Peyer's patch (tissue), 4 donors: Measurements from ENCODE around the gene KCNQ1. TPM values are rescaled to one million over a fixed set of nuclear protein-coding genes. Genes with fewer than 3 reads are reported as not detected.
A peak's percentile ranks its signal among the peaks of the same experiment; 100 is the strongest.

Experiments used
- DNase-seq, 3 donors: peaks; one replicate each; pipeline ENCODE4 v3.0.0-alpha.2; 2017 to 2019
- H3K27ac ChIP-seq, 4 donors: fragments of 200-600 bp; sonication (generic); one replicate each; pipeline ENCODE4 v1.5.1; 2016 to 2019
- H3K27me3 ChIP-seq, 2 donors: fragments of 200-600 bp; sonication (generic); one replicate each; pipeline ENCODE4 v1.5.1; 2019
- H3K36me3 ChIP-seq, 3 donors: fragments of 200-600 bp; sonication (generic); one replicate each; pipeline ENCODE4 v1.5.1; 2016 to 2019
- H3K4me1 ChIP-seq, 4 donors: fragments of 200-600 bp; sonication (generic); one replicate each; pipeline ENCODE4 v1.5.1; 2016 to 2019
- H3K4me3 ChIP-seq, 4 donors: fragments of 200-600 bp; sonication (generic); 1 replicate in 3 of 4; 2 replicates in 1 of 4; pipeline ENCODE4 v1.5.1; 2016 to 2019; ENCODE audit warnings: mild to moderate bottlenecking in 1 of 4
- H3K9me3 ChIP-seq, 4 donors: fragments of 200-600 bp; sonication (generic); one replicate each; pipeline ENCODE4 v1.5.1; 2016 to 2019; ENCODE audit warnings: mild to moderate bottlenecking in 1 of 4
- POLR2A ChIP-seq, 2 donors: fragments of 450-650 bp; IDR thresholded peaks; one replicate each; pipeline ENCODE4 v1.5.1; 2017; ENCODE audit warnings: antibody characterized with exemption in 2 of 2, mild to moderate bottlenecking in 2 of 2, moderate library complexity in 2 of 2
- total RNA-seq, 4 donors: library from RNA; depleted of rRNA; stranded (reverse); fragments of >200 nt; gene quantifications; one replicate each; pipeline ENCODE4 v1.1.0, GENCODE V29; 2016
- TF ChIP-seq, protein P1 (sequence below), 6 experiments: fragments of 450-650 bp in 4 of 6; fragments of 200-600 bp in 2 of 6; sonication (generic) in 1 of 6; IDR thresholded peaks; one replicate each; pipeline ENCODE4 v1.5.1; 2017 to 2019; ENCODE audit warnings: antibody characterized with exemption in 6 of 6, mild to moderate bottlenecking in 3 of 6, moderate library complexity in 1 of 6

Gene KCNQ1
- total RNA-seq, 4 donors from 2014 or later = 50.6 to 66.4 (median 54.2) TPM

DNA sequence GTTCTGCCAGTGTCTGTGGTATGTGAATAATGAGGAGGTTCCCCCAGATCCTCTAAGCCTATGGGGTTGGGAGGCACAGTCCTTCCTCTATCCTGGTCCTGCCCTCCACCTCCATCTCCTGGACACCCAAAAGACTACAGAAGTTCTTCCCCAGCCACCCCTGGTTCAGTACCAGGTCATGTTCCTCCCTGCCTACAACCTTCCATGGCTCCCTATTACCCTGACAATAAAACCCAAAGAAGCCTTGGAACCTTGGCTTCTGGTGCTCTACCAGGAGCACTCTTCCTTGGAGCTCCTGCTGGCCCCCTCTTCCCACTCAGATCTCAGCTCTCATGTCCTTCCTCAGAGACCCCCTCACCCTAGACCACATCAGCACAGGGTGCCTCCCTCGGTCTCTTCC lies 13.4 kb upstream of the KCNQ1 start:
- H3K9me3 ChIP-seq = no peaks in the 10 kb centered on the region
- no peak overlapping the region for H3K27ac ChIP-seq
- TF ChIP-seq, protein P1, sequence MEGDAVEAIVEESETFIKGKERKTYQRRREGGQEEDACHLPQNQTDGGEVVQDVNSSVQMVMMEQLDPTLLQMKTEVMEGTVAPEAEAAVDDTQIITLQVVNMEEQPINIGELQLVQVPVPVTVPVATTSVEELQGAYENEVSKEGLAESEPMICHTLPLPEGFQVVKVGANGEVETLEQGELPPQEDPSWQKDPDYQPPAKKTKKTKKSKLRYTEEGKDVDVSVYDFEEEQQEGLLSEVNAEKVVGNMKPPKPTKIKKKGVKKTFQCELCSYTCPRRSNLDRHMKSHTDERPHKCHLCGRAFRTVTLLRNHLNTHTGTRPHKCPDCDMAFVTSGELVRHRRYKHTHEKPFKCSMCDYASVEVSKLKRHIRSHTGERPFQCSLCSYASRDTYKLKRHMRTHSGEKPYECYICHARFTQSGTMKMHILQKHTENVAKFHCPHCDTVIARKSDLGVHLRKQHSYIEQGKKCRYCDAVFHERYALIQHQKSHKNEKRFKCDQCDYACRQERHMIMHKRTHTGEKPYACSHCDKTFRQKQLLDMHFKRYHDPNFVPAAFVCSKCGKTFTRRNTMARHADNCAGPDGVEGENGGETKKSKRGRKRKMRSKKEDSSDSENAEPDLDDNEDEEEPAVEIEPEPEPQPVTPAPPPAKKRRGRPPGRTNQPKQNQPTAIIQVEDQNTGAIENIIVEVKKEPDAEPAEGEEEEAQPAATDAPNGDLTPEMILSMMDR (IDR thresholded peaks at IDR 0.05) = no peak
- no peak for TF ChIP-seq POLR2A (IDR thresholded peaks at IDR 0.05)
- no peaks in the 10 kb centered on the region for H3K27me3 ChIP-seq
- no peak for DNase-seq
- no peak overlapping the region for H3K4me3 ChIP-seq
- no peaks in the 10 kb centered on the region for H3K36me3 ChIP-seq
- H3K4me1 ChIP-seq = peaks cover 0 to 10% (median 0%) of the 10 kb centered on the region in 4 donors

DNA sequence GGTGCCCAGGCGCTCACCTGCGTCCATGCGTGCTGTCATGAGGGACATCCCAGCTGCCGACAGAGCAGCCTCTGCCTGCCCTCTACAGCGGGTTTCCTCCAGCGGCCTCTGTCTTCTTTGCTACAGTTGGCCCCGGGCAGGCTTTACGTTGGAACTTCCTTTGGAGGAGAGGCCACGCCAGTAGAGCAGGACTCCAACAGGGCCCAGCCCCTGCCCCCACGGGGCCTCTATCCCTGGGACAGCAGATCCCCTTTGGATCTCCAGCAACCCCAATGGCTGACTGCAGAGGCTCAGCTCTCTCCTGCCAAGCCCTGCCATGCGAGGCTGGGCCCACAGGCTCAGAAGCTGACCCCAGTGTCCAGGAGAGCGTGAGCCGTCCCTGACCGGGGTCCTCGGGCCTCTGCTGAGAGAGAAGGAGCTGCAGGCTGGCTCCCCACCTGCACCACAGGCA lies 12.6 kb upstream of the KCNQ1 start:
- no peak overlapping the region for H3K27ac ChIP-seq
- H3K9me3 ChIP-seq = no peaks in the 10 kb centered on the region
- H3K36me3 ChIP-seq = no peaks in the 10 kb centered on the region
- TF ChIP-seq POLR2A (IDR thresholded peaks at IDR 0.05) = no peak
- TF ChIP-seq, protein P1 (IDR thresholded peaks at IDR 0.05) = no peak
- no peaks in the 10 kb centered on the region for H3K27me3 ChIP-seq
- DNase-seq = peak in 1 of 3 donors; percentile 34
- H3K4me3 ChIP-seq = no peak overlapping the region
- H3K4me1 ChIP-seq = peaks cover 0 to 2% (median 0%) of the 10 kb centered on the region in 4 donors

DNA sequence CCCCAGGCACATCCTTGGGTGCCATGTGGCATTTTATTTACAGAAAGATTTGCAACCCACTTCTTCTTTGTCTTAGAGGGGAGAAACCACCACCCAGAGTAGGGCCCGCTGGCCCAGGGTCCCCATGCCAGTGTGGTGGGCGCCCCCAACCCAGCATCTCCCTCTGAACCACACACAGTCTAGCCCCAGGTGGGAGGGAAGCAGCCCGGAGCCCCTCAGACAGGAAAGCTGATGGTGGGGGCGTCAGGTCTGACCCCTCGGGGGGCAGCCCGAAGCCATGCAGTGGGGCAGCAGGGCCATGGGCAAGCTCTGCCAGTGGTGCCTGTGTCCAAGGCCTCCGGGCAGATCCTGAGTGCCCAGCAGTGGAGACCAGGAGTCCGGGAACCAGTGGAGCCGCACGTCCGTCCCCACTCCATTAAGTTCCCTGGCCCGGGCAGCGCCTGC lies 12.2 kb upstream of the KCNQ1 start:
- no peaks in the 10 kb centered on the region for H3K27me3 ChIP-seq

DNA sequence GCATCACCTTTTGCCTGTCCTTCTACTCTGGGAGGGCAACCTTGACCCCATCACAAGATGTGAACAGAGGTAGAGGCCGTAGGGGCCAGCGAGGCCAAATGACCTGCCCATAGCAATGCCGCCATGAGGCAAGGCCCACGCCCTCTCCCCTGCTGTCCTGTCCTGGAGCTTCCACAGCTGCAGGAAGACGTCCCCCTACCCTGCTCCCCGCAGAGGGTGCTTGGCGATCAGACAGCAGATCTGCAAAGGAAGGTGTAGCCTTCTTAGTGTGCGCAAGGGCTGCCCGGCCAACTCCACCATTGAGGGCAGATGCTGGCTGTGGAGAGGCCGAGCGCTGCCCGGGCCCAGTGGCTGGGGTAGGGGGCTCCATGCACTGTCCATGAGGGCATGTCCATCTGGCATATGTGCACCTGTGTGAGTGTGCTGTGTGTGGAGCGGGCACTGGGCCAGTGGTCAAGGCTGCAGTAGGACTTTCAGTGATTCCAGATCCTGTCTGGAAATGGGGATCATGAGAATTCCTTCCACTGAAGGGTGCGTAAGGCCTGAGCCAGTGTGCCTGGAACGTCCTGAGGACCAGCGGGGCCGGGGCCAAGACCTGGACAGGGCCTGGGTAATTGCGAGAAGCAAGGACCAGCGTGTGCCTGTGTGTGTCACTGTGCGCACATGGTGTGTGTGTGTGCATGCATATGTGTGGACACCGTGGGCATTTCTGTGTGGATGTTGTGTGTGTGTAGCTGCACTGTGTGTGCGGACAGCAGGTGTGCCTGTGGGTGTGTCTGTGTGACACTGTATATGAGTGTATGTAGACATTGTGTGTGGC lies 11.5 kb upstream of the KCNQ1 start:
- Histone ChIP-seq H3K4me3 (no peak overlapping the region), H3K9me3 (no peaks in the 10 kb centered on the region), H3K4me1 (no peaks in the 10 kb centered on the region), H3K36me3 (no peaks in the 10 kb centered on the region), H3K27me3 (no peaks in the 10 kb centered on the region), H3K27ac (no peak overlapping the region)
- TF ChIP-seq, protein P1 (IDR thresholded peaks at IDR 0.05) = no peak
- no peak for TF ChIP-seq POLR2A (IDR thresholded peaks at IDR 0.05)
- peak in 1 of 3 donors; percentile 34 for DNase-seq

More for the DNA sequence above, 12.2 kb upstream of the KCNQ1 start:
- Histone ChIP-seq H3K4me3 (no peak overlapping the region), H3K4me1 (no peaks in the 10 kb centered on the region), H3K36me3 (no peaks in the 10 kb centered on the region), H3K27ac (no peak overlapping the region), H3K9me3 (no peaks in the 10 kb centered on the region)
- TF ChIP-seq POLR2A (IDR thresholded peaks at IDR 0.05) = no peak
- TF ChIP-seq, protein P1 (IDR thresholded peaks at IDR 0.05) = no peak
- DNase-seq = peak in 1 of 3 donors; percentile 41

DNA sequence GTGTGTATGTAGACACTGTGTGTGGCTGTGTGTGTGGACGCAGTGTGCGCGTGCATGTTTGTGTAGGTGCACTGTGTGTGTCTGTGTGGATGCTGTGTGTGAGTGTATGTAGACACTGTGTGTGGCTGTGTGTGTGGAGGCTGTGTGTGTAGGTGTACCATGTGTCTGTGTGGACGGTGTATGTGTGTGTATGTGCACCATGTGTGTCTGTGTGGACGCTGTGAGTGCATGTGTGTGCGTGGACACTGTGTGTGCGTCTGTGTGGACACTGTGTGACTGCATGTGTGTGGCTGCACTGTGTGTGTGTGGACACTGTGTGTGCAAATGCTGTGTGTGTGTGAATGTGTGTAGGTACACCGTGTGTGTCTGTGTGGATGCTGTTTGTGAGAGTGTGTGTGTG lies 10.8 kb upstream of the KCNQ1 start:
- Histone ChIP-seq H3K27me3 (no peaks in the 10 kb centered on the region), H3K36me3 (no peaks in the 10 kb centered on the region), H3K9me3 (no peaks in the 10 kb centered on the region), H3K4me1 (no peaks in the 10 kb centered on the region), H3K4me3 (no peak overlapping the region), H3K27ac (no peak overlapping the region)
- TF ChIP-seq, protein P1 (IDR thresholded peaks at IDR 0.05) = no peak
- TF ChIP-seq POLR2A (IDR thresholded peaks at IDR 0.05) = no peak
- DNase-seq = peak in 1 of 3 donors; percentile 15
